CD8-positive, alpha-beta memory T cell (primary cell): ENCODE measurements around the gene TLE5. TPM values are rescaled to one million over a fixed set of nuclear protein-coding genes. Genes with fewer than 3 reads are reported as not detected.

ENCODE experiments used
- CTCF ChIA-PET: fragments of 350-600 bp; sonication (Branson Sonifier 250); formaldehyde crosslinking; loops from one replicate; lab custom pipeline; 2021; ENCODE audit warnings: antibody characterized with exemption; lab: Charles Lee
- POLR2A ChIA-PET: fragments of 350-600 bp; sonication (Branson Sonifier 250); formaldehyde crosslinking; loops from one replicate; lab custom pipeline; 2021; ENCODE audit warnings: antibody characterized with exemption; lab: Charles Lee
- DNase-seq, 5 donors: peaks; one replicate each; pipeline versions ENCODE4 v3.0.0 to v3.0.0-alpha.2; 2020 to 2022; ENCODE audit warnings: mixed read lengths in 1 of 5
- H3K27ac ChIP-seq: one replicate; pipeline ENCODE4 v1.7.0; 2013; ENCODE audit warnings: low read depth, mild to moderate bottlenecking, low read length, moderate library complexity
- H3K27me3 ChIP-seq: 2 replicates; pipeline ENCODE4 v1.7.0; 2013; ENCODE audit warnings: low read length, mild to moderate bottlenecking; ENCODE audit not compliant: insufficient read depth, poor library complexity, severe bottlenecking
- H3K36me3 ChIP-seq: 2 replicates; pipeline ENCODE4 v1.7.0; 2013; ENCODE audit warnings: mild to moderate bottlenecking, low read length, moderate library complexity; ENCODE audit not compliant: insufficient read depth
- H3K4me1 ChIP-seq: 2 replicates; pipeline ENCODE4 v1.7.0; 2013; ENCODE audit warnings: mild to moderate bottlenecking, low read length, moderate library complexity; ENCODE audit not compliant: insufficient read depth
- H3K4me3 ChIP-seq: 2 replicates; pipeline ENCODE4 v1.7.0; 2013; ENCODE audit warnings: mild to moderate bottlenecking, low read length
- H3K9me3 ChIP-seq: 2 replicates; pipeline ENCODE4 v1.7.0; 2013; ENCODE audit warnings: mild to moderate bottlenecking, low read length
- H3K27ac Mint-ChIP-seq, 8 donors: one replicate each; pipeline ENCODE4 v1.8.0; 2020 to 2021; ENCODE audit warnings: mixed read lengths in 8 of 8, mild to moderate bottlenecking in 6 of 8, inconsistent platforms in 3 of 8, moderate library complexity in 3 of 8
- H3K27me3 Mint-ChIP-seq, 2 donors: one replicate each; pipeline ENCODE4 v1.8.0; 2020 to 2021; ENCODE audit warnings: mixed read lengths in 2 of 2, mild to moderate bottlenecking in 1 of 2, moderate library complexity in 1 of 2
- H3K36me3 Mint-ChIP-seq, 3 donors: one replicate each; pipeline ENCODE4 v1.8.0; 2020 to 2021; ENCODE audit warnings: mixed read lengths in 3 of 3, inconsistent platforms in 1 of 3, mild to moderate bottlenecking in 1 of 3
- H3K4me1 Mint-ChIP-seq, 3 donors: one replicate each; pipeline ENCODE4 v1.8.0; 2020 to 2021; ENCODE audit warnings: mixed read lengths in 3 of 3, inconsistent platforms in 1 of 3, mild to moderate bottlenecking in 1 of 3
- H3K4me3 Mint-ChIP-seq, 7 donors: one replicate each; pipeline ENCODE4 v1.8.0; 2020 to 2021; ENCODE audit warnings: mixed read lengths in 7 of 7, mild to moderate bottlenecking in 6 of 7, moderate library complexity in 4 of 7, inconsistent platforms in 2 of 7
- H3K9me3 Mint-ChIP-seq, 5 donors: one replicate each; pipeline ENCODE4 v1.8.0; 2020 to 2022; ENCODE audit warnings: mixed read lengths in 5 of 5, mild to moderate bottlenecking in 3 of 5, moderate library complexity in 2 of 5, inconsistent platforms in 1 of 5
- polyA plus RNA-seq: library from polyadenylated mRNA; unstranded; fragments of 300-500 nt; fragmentation: Illumina TruSeq; gene quantifications from one replicate; pipeline ENCODE4 v1.2.3, GENCODE V29; 2021
- total RNA-seq, 2 experiments: library from RNA; stranded (reverse); gene quantifications; one replicate each; pipeline ENCODE4 v1.2.3, GENCODE V29; 2021

The TLE5 gene
- total and polyA plus RNA-seq, 3 experiments from 2014 or later: 335 to 753 (median 352) TPM

DNA sequence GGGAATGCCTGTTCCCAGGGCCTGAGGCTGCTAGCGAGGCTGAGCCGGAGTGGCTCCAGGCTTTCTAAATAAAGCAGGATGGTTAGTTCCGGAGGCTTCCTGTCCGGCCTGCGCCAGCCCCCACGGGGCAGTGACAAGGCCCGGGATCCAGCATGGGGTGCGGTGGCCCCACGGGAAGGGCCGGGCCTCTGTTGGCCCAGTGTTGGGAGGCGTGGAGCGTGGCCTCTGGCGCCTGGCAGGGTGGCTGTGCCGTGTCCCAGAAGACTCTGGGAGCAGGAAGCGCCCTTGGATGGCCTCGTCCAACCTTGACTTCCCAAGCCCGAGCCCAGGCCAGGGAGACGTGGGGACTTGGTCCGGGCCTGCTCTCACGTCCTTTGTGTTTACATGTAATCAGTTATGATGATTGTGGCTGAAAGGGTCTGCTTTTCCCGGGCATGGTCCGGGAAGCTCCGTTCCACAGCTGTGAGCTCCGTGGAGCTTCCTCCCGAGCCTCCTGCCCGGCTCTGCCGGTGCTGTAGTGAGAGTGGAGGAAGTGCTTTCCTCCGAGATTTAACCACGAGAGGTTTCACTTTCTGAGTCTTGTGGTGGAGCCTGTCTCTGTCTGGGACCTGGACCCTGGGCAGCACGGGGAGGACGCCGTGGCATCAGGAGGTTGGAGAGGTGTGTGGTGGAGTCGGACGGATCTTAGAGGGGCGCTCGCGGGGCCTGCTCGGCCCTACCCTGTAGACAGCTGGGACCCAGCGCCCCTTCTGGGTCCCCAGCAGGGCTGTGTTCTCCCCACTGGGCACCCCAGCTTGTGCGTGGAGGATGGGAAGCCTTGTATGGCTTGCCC is 36.4 kb upstream of the TLE5 start:
- Histone ChIP-seq H3K36me3 (no peaks in the 10 kb centered on the region), H3K4me1 (peaks cover 37% of the 10 kb centered on the region), H3K27me3 (peaks cover 11% of the 10 kb centered on the region), H3K9me3 (no peaks in the 10 kb centered on the region), H3K27ac (no peak overlapping the region), H3K4me3 (peak overlapping the region; percentile 39)
- DNase-seq: peak in 2 of 5 donors; percentile 22 to 43
- H3K4me3 Mint-ChIP-seq: peak overlapping the region; percentile 21 to 81 (median 72)
- no peaks in the 10 kb centered on the region for H3K36me3 Mint-ChIP-seq
- peak overlapping the region in 3 of 8 donors; percentile 60 to 71 (median 64) for H3K27ac Mint-ChIP-seq
- H3K27me3 Mint-ChIP-seq: peaks cover 17 to 31% of the 10 kb centered on the region in 2 donors
- H3K9me3 Mint-ChIP-seq: no peaks in the 10 kb centered on the region
- peaks cover 18 to 24% (median 23%) of the 10 kb centered on the region in 3 donors for H3K4me1 Mint-ChIP-seq
- POLR2A ChIA-PET: no interaction called here
- CTCF ChIA-PET: interaction anchor here (0.5 to 1.8 kb wide), 4 partner anchors 10 to 116 kb away, joined by 3 to 6 read pairs (median 4); no protein-coding TSS in a partner anchor

DNA sequence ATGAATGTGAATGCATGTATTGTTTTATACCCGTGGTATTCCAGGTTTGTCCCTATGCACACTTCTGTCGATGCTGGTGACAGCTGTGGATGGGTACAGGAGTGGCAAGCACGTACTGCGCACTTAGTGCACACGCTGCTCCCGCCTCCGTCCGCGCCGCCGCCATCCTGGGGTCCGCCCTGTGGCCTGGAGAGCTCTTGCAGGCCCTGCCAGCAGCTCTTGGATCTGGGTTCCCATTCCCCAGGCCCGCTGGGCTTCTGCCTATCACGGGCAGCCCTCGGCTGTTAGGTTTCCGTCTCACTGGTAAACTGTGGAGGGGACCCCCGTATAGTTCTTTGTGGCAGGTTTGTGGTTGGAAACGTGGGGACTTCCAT is 35.8 kb upstream of the TLE5 start:
- POLR2A ChIA-PET: no interaction called here
- Mint-ChIP-seq H3K4me3 (peak overlapping the region in 2 of 7 donors; percentile 24 to 32), H3K36me3 (no peaks in the 10 kb centered on the region), H3K27ac (no peak overlapping the region), H3K4me1 (peaks cover 18 to 24% (median 23%) of the 10 kb centered on the region in 3 donors), H3K27me3 (peaks cover 17 to 31% of the 10 kb centered on the region in 2 donors), H3K9me3 (no peaks in the 10 kb centered on the region)
- Histone ChIP-seq H3K27ac (no peak overlapping the region), H3K27me3 (peaks cover 11% of the 10 kb centered on the region), H3K4me3 (no peak overlapping the region), H3K36me3 (no peaks in the 10 kb centered on the region), H3K9me3 (no peaks in the 10 kb centered on the region), H3K4me1 (peaks cover 34% of the 10 kb centered on the region)
- no peak for DNase-seq
- CTCF ChIA-PET: interaction anchor here (1.0 to 1.8 kb wide), 3 partner anchors 9 to 148 kb away, joined by 4 to 6 read pairs (median 6); no protein-coding TSS in a partner anchor

DNA sequence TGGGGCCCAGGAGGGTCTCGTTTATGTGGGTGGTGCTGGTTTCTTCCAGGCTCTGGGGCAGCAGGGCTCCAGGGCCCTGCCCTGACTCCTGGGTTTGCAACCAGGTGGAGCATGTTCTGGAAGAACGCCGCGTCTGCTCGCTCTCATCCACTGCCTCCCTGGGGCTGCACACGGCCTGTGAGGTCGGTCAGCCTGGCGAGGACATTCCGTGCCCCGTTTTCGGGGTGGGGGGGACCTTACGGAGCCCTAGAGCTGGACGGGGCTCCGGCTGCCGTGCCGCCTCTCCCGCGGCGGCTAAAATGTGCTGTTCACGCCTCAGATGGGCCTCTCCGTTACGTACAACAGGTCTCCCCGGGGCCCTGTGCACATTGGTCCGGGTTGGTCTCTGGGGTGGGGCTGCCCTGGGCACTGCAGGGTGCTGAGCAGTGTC is 35.2 kb upstream of the TLE5 start:
- Histone ChIP-seq H3K9me3 (no peaks in the 10 kb centered on the region), H3K36me3 (no peaks in the 10 kb centered on the region), H3K27me3 (peaks cover 11% of the 10 kb centered on the region), H3K4me1 (peaks cover 34% of the 10 kb centered on the region), H3K4me3 (no peak overlapping the region), H3K27ac (no peak overlapping the region)
- CTCF ChIA-PET: interaction anchor here (1.3 to 1.8 kb wide), 2 partner anchors 9 to 147 kb away, joined by 6 read pairs; no protein-coding TSS in a partner anchor
- Mint-ChIP-seq H3K27me3 (peaks cover 17 to 31% of the 10 kb centered on the region in 2 donors), H3K9me3 (no peaks in the 10 kb centered on the region), H3K4me1 (peaks cover 18 to 24% (median 23%) of the 10 kb centered on the region in 3 donors), H3K4me3 (peak overlapping the region in 2 of 7 donors; percentile 24 to 48), H3K27ac (no peak overlapping the region), H3K36me3 (no peaks in the 10 kb centered on the region)
- no peak for DNase-seq
- POLR2A ChIA-PET: no interaction called here

DNA sequence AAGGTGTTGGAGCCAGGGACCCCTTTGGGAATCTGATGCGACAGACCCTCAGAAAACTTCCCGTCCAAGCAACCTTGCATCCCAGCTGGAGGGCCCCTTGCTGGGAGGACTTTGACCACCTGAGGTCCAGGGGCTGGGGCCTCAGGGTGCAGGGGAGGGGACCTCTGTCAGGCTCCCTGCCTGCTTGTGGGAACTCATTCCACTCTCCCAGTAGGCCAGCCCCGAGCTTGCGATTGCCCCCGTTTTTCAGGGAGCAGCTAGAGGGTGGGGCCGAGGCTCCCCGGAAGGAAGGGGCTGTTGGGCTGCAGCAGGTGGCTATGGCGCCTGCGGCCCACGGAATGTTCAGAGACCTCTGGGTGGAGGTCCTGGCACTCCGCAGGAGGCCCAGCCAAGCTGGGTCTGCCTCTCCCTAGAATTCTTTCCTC is 34.6 kb upstream of the TLE5 start:
- no peaks in the 10 kb centered on the region for H3K9me3 ChIP-seq
- no peaks in the 10 kb centered on the region for H3K36me3 Mint-ChIP-seq
- peaks cover 17 to 31% of the 10 kb centered on the region in 2 donors for H3K27me3 Mint-ChIP-seq
- DNase-seq: no peak
- H3K36me3 ChIP-seq: no peaks in the 10 kb centered on the region
- no peak overlapping the region for H3K4me3 ChIP-seq
- ChIA-PET CTCF (interaction anchor here (1.3 kb wide), 1 partner anchor 146 kb away, joined by 6 read pairs; no protein-coding TSS in a partner anchor), POLR2A (no interaction called here)
- peaks cover 18 to 24% (median 23%) of the 10 kb centered on the region in 3 donors for H3K4me1 Mint-ChIP-seq
- no peaks in the 10 kb centered on the region for H3K9me3 Mint-ChIP-seq
- peaks cover 34% of the 10 kb centered on the region for H3K4me1 ChIP-seq
- H3K4me3 Mint-ChIP-seq: peak overlapping the region in 1 of 7 donors; percentile 24
- peaks cover 11% of the 10 kb centered on the region for H3K27me3 ChIP-seq
- no peak overlapping the region for H3K27ac Mint-ChIP-seq
- H3K27ac ChIP-seq: no peak overlapping the region

DNA sequence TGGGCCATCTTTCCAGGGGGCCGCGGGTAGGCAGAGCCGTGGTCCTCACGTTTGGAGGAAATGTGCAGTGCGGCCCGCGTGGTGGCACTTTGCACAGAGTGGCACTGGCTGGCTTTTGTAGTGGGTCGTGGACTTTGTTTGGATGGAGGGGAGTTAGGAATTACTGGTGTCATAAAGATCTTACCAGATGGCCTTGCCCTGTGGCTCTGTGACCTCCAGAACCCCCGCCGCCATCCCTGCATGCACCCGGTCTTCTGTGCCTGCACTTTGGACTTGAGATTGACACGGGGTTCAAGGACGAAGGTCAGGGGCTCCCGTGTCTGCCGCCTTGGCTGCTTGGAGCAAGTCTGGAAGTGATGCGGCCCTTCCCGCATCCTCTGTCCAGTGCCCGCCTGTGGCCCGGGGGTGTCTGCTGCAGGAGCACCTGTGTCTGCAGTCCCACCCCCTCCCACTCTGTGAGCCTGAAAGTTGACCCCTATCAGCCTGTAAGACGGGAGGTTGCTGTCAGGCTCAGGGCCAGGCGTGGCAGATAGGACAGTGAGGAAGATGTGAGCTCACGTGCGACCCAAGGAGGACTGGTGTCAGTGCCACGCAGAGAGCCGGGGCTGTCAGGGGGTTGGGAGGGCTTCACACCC is 34.1 kb upstream of the TLE5 start:
- H3K27me3 Mint-ChIP-seq: peaks cover 14 to 31% of the 10 kb centered on the region in 2 donors
- peak overlapping the region in 2 of 8 donors; percentile 10 to 31 for H3K27ac Mint-ChIP-seq
- H3K4me3 Mint-ChIP-seq: peak overlapping the region; percentile 63 to 89 (median 74)

DNA sequence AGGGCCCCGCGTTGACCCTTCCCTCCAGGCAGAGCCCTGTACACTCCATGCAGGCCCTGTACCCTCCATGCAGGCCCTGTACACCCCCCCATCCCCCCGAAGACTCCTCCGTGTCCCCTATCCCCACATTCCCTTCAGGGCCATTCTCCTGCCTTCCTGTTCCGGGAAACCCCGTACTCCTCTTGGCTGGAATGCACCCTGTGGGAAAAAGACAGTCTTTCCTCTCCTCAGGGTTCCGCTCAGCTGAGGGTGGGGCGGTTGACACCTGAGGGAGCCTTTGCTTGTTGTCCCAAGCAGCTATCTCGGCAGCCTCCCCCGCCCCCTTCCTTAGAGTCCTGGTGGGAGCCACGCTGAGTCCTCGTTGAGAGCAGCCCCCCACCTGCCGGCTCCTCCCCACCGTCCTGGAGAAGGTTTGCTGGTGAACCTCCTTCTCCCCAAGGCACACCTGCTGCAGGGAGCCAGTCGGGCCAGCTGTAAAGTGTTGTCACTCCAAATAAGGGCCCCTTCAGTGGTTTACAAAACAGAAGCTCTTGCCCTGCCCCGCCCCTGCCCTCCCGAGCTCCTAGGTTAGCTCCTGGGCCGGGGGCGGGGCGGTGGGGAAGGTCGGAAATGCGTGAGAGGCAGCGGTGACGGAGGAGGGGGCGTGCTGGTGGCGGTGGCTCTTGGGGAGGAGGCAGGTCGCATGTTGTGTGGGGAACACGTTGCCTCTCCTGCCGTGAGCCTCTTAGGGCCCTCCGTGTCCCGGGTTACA is 33.3 kb upstream of the TLE5 start:
- peak; percentile 23 to 82 (median 45) for DNase-seq
- Histone ChIP-seq H3K4me1 (peaks cover 34% of the 10 kb centered on the region), H3K27me3 (peaks cover 11% of the 10 kb centered on the region), H3K9me3 (no peaks in the 10 kb centered on the region), H3K36me3 (no peaks in the 10 kb centered on the region), H3K27ac (peak overlapping the region; percentile 65), H3K4me3 (peak overlapping the region; percentile 59)
- Mint-ChIP-seq H3K4me1 (peaks cover 18 to 24% (median 23%) of the 10 kb centered on the region in 3 donors), H3K27ac (peak overlapping the region in 5 of 8 donors; percentile 19 to 96 (median 29)), H3K9me3 (no peaks in the 10 kb centered on the region), H3K36me3 (no peaks in the 10 kb centered on the region), H3K4me3 (peak overlapping the region; percentile 63 to 89 (median 74)), H3K27me3 (peaks cover 14 to 31% of the 10 kb centered on the region in 2 donors)
- ChIA-PET CTCF (interaction anchor here (1.1 to 2.1 kb wide), 3 partner anchors 8 to 145 kb away, joined by 5 to 7 read pairs (median 5); no protein-coding TSS in a partner anchor), POLR2A (interaction anchor here (0.5 kb wide), 1 partner anchor 41 kb away, joined by 3 read pairs; no protein-coding TSS in a partner anchor)

More for the DNA sequence above, 34.1 kb upstream of the TLE5 start:
- Histone ChIP-seq H3K4me3 (no peak overlapping the region), H3K4me1 (peaks cover 34% of the 10 kb centered on the region), H3K9me3 (no peaks in the 10 kb centered on the region), H3K27ac (no peak overlapping the region), H3K36me3 (no peaks in the 10 kb centered on the region), H3K27me3 (peaks cover 11% of the 10 kb centered on the region)
- peaks cover 18 to 24% (median 23%) of the 10 kb centered on the region in 3 donors for H3K4me1 Mint-ChIP-seq
- DNase-seq: no peak
- POLR2A ChIA-PET: no interaction called here
- CTCF ChIA-PET: interaction anchor here (1.1 to 2.1 kb wide), 2 partner anchors 8 to 21 kb away, joined by 5 to 7 read pairs; no protein-coding TSS in a partner anchor
- H3K9me3 Mint-ChIP-seq: no peaks in the 10 kb centered on the region
- H3K36me3 Mint-ChIP-seq: no peaks in the 10 kb centered on the region
